Fibroblast of lung (primary cell): Measurements from ENCODE around the gene DDX59. TPM values are rescaled to one million over a fixed set of nuclear protein-coding genes. Genes with fewer than 3 reads are reported as not detected.

Experiments used
- DNase-seq, 2 donors: peaks; one replicate each; pipeline versions ENCODE4 v3.0.0 to v3.0.0-alpha.2; 2010; ENCODE audit warnings: low read depth in 2 of 2
- H2AFZ ChIP-seq: 2 replicates; pipeline ENCODE4 v1.5.1; 2012; ENCODE audit warnings: low read length, control low read depth, inconsistent platforms
- H3K27ac ChIP-seq: 2 replicates; pipeline ENCODE4 v1.5.1; 2011; ENCODE audit warnings: low read length, control low read depth; ENCODE audit not compliant: insufficient read depth
- H3K27me3 ChIP-seq: 2 replicates; pipeline ENCODE4 v1.5.1; 2011; ENCODE audit warnings: mild to moderate bottlenecking, low read length; ENCODE audit not compliant: control insufficient read depth, insufficient read depth
- H3K36me3 ChIP-seq: 2 replicates; pipeline ENCODE4 v1.5.1; 2011; ENCODE audit warnings: low read length; ENCODE audit not compliant: control insufficient read depth, insufficient read depth
- H3K4me1 ChIP-seq: 2 replicates; pipeline ENCODE4 v1.5.1; 2011; ENCODE audit warnings: low read length; ENCODE audit not compliant: control insufficient read depth, insufficient read depth; ENCODE audit errors: extremely low read depth
- H3K4me2 ChIP-seq: 2 replicates; pipeline ENCODE4 v1.5.1; 2011; ENCODE audit warnings: low read length, control low read depth; ENCODE audit not compliant: insufficient read depth; ENCODE audit errors: extremely low read depth
- H3K4me3 ChIP-seq, 4 experiments: fragments of 200-600 bp in 1 of 4; sonication (generic) in 1 of 4; replicated peaks in 1 of 4; 2 replicates each; pipeline ENCODE4 v1.5.1; 2011 to 2016; ENCODE audit warnings: low read length in 4 of 4, low read depth in 3 of 4, mild to moderate bottlenecking in 3 of 4, control low read depth in 2 of 4, inconsistent platforms in 1 of 4, mixed read lengths in 1 of 4; ENCODE audit not compliant: insufficient read depth in 1 of 4; ENCODE audit errors: control extremely low read depth in 1 of 4
- H3K79me2 ChIP-seq: 2 replicates; pipeline ENCODE4 v1.5.1; 2012; ENCODE audit warnings: mild to moderate bottlenecking, low read length, inconsistent platforms; ENCODE audit not compliant: control insufficient read depth, insufficient read depth
- H3K9ac ChIP-seq: 2 replicates; pipeline ENCODE4 v1.5.1; 2011; ENCODE audit warnings: mild to moderate bottlenecking, low read length, control low read depth; ENCODE audit not compliant: insufficient read depth
- H3K9me3 ChIP-seq: 2 replicates; pipeline ENCODE4 v1.5.1; 2012; ENCODE audit warnings: low read depth, low read length; ENCODE audit not compliant: control insufficient read depth, insufficient read depth
- H4K20me1 ChIP-seq: 2 replicates; pipeline ENCODE4 v1.5.1; 2011; ENCODE audit warnings: low read length; ENCODE audit not compliant: control insufficient read depth, insufficient read depth; ENCODE audit errors: extremely low read depth
- EZH2 ChIP-seq: IDR thresholded peaks from 2 replicates; pipeline ENCODE4 v1.5.1; 2012; ENCODE audit warnings: low read length, control low read depth, mild to moderate bottlenecking; ENCODE audit errors: missing control alignments
- polyA plus RNA-seq, 2 donors: library from polyadenylated mRNA; depleted of rRNA in 1 of 2; stranded (reverse) in 1 of 2; unstranded in 1 of 2; fragments of >200 nt; gene quantifications; 2 replicates each; pipeline ENCODE4 v1.2.1, GENCODE V29; 2011 to 2012; ENCODE audit warnings: missing spikeins in 1 of 2
- total RNA-seq: library from RNA; depleted of rRNA; stranded (reverse); fragments of >200 nt; gene quantifications from 2 replicates; pipeline ENCODE4 v1.2.1, GENCODE V29; 2014
- TF ChIP-seq, protein P1 (sequence below), 2 donors: IDR thresholded peaks in 1 of 2; conservative IDR thresholded peaks in 1 of 2; 1 replicate in 1 of 2; 2 replicates in 1 of 2; pipeline ENCODE4 v1.5.1; 2011 to 2012; ENCODE audit warnings: low read length in 2 of 2, control low read depth in 1 of 2, inconsistent platforms in 1 of 2, low read depth in 1 of 2, mild to moderate bottlenecking in 1 of 2

The DDX59 gene
- total and polyA plus RNA-seq, 2 donors (not counting 1 experiment from before 2014, with no cell fraction given), result 14.0 to 18.7 TPM

DNA sequence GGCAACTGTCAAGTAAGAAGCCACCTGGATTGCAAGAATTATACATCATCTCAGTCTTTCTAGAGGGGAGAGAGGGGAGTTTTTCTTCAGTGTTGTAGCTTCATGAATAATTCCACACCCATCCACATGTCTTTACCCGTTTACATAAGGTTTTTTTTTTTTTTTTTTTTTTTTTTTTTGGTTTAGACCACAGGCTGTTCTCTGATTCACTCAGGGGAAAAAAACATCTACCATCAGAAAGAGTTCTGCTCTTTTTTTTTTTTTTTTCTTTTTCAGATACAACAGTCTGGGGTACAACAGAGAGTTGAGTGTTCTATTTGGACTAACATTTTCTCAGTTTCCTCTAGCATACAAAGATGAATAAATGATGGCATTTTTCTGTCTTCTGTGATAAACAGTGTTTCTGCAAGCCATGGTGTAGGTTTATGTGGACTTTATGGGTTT lies 44.3 kb downstream of the DDX59 start:
- peak; percentile 23 to 63 for DNase-seq
- H3K79me2 ChIP-seq, result no peaks in the 10 kb centered on the region
- no peak overlapping the region for H3K9ac ChIP-seq
- no peaks in the 10 kb centered on the region for H3K27me3 ChIP-seq
- no peak overlapping the region for H3K27ac ChIP-seq
- no peak overlapping the region for H2AFZ ChIP-seq
- H4K20me1 ChIP-seq, result no peaks in the 10 kb centered on the region
- no peaks in the 10 kb centered on the region for H3K9me3 ChIP-seq
- H3K4me1 ChIP-seq, result no peaks in the 10 kb centered on the region
- TF ChIP-seq EZH2, result no peak
- TF ChIP-seq, protein P1, sequence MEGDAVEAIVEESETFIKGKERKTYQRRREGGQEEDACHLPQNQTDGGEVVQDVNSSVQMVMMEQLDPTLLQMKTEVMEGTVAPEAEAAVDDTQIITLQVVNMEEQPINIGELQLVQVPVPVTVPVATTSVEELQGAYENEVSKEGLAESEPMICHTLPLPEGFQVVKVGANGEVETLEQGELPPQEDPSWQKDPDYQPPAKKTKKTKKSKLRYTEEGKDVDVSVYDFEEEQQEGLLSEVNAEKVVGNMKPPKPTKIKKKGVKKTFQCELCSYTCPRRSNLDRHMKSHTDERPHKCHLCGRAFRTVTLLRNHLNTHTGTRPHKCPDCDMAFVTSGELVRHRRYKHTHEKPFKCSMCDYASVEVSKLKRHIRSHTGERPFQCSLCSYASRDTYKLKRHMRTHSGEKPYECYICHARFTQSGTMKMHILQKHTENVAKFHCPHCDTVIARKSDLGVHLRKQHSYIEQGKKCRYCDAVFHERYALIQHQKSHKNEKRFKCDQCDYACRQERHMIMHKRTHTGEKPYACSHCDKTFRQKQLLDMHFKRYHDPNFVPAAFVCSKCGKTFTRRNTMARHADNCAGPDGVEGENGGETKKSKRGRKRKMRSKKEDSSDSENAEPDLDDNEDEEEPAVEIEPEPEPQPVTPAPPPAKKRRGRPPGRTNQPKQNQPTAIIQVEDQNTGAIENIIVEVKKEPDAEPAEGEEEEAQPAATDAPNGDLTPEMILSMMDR (conservative IDR thresholded peaks at IDR 0.05 in 1 of 2, IDR thresholded peaks at IDR 0.05 in 1 of 2; ENCODE audit: low read depth in 1 of 2, low read length in 2 of 2), result no peak
- no peaks in the 10 kb centered on the region for H3K36me3 ChIP-seq
- no peak overlapping the region for H3K4me3 ChIP-seq
- H3K4me2 ChIP-seq, result no peak overlapping the region

DNA sequence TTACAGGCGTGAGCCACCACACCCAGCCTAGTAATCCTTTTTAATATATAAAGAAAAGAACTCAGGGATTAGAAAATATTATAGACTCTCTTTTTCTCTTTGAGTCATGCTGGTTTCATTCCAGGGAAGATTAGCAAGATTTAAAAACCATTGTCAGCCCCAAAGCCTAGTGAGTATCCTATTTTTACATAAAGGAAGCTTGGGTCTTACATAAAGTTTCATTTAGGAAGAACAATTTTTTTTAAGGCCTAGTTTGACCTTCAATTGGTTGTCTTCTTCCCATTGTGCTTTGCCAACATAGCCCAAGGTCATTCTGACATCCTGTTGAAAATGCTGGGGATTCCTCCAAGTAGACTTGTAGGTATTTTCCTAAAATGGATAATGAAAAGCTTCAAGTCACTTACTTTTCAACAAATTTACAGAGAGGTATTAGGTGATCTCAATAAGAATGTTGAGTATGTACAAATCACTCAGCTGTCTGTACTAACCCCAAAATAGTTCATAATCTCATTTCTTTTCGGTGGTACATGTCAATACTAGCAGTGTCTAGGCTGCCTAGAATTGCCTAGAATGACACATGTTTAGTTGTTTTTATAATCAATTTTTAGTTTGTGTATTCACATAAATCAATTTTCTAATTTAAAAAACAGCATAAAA lies 44.9 kb downstream of the DDX59 start:
- no peak overlapping the region for H3K4me3 ChIP-seq
- no peak overlapping the region for H3K4me2 ChIP-seq
- no peaks in the 10 kb centered on the region for H3K27me3 ChIP-seq
- H3K4me1 ChIP-seq, result peaks cover under 1% of the 10 kb centered on the region
- H3K27ac ChIP-seq, result no peak overlapping the region
- TF ChIP-seq EZH2, result no peak
- TF ChIP-seq, protein P1 (conservative IDR thresholded peaks at IDR 0.05 in 1 of 2, IDR thresholded peaks at IDR 0.05 in 1 of 2; ENCODE audit: low read depth in 1 of 2, low read length in 2 of 2), result no peak
- no peak overlapping the region for H3K9ac ChIP-seq
- no peak overlapping the region for H2AFZ ChIP-seq
- no peaks in the 10 kb centered on the region for H3K9me3 ChIP-seq
- H3K79me2 ChIP-seq, result peaks cover under 1% of the 10 kb centered on the region
- peak in 1 of 2 donors; percentile 3 for DNase-seq
- no peaks in the 10 kb centered on the region for H3K36me3 ChIP-seq
- no peaks in the 10 kb centered on the region for H4K20me1 ChIP-seq

DNA sequence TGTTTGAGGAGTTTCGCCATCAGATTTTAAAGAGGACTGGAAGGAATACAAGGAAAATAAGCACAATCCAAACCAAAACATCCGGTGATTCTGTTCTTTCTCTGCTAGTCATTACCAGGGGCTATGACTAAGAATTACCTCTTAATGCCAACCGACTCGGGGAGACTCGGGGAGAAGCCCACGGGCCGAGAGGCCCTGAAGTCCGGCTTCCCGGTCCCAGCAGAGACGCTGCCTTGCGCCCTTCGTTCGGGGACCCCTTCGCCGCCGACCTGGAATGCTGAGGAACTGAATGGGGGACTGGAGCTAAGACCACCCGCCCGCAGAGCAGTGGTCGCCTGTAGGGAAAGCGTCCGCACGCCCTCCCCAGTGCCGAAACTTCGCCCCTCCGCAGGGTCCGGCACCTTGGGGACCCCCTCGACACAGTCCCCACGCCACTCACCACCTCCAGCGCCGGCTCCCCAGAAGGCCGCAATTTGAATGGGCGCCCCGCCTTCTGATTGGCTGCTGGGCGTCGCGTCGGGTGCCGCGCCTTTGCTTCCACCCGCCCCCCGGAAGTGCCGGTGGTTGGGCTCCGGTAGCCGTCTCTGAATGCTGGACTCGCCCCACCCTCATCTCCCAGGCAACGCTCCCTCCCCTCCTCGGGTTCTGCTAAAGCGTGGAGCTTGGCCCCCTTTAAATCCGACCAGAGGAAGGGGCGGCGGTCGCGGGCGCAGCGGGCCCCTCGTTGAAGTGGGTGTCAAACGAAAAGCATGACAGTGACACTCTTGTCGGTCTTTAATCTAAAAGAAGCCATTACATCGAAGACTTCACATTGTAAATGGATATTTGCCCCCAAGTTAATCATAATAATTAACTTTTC lies 49.2 kb downstream of the DDX59 start, which contains the start of gene KIF14:
KIF14 (minus strand) TSS at position 479 of the 859 bp plus-strand sequence. CDS start 2,028 bp downstream, outside the sequence.
- H3K27ac ChIP-seq, result peak within 1 kb of the TSS; percentile 92
- H3K4me2 ChIP-seq, result peak within 1 kb of the TSS; percentile 90
- peak within 1 kb of the TSS; percentile 78 to 88 (median 85) for H3K4me3 ChIP-seq
- no peaks in the 10 kb centered on the region for H4K20me1 ChIP-seq
- H2AFZ ChIP-seq, result peak within 1 kb of the TSS; percentile 89
- no peaks in the 10 kb centered on the region for H3K36me3 ChIP-seq
- no peaks in the 10 kb centered on the region for H3K27me3 ChIP-seq
- peak; percentile 83 to 90 for DNase-seq
- TF ChIP-seq EZH2, result no peak
- TF ChIP-seq, protein P1 (conservative IDR thresholded peaks at IDR 0.05 in 1 of 2, IDR thresholded peaks at IDR 0.05 in 1 of 2; ENCODE audit: low read depth in 1 of 2, low read length in 2 of 2), result no peak
- H3K9ac ChIP-seq, result peak within 1 kb of the TSS; percentile 84
- H3K79me2 ChIP-seq, result peaks cover 8% of the 10 kb centered on the region
- peaks cover 4% of the 10 kb centered on the region for H3K4me1 ChIP-seq
- no peaks in the 10 kb centered on the region for H3K9me3 ChIP-seq
